Keratinocyte (primary cell): Measurements from ENCODE around the gene THEM4. TPM values are rescaled to one million over a fixed set of nuclear protein-coding genes. Genes with fewer than 3 reads are reported as not detected.
"Not testable (repeated sequence)": the region's sequence is repeated elsewhere in the genome, so short reads cannot be mapped to it uniquely, and the experiment has no call there.

Source experiments
- DNase-seq: peaks from one replicate; pipeline ENCODE4 v3.0.0-alpha.2; 2011; ENCODE audit warnings: low read depth, missing footprints, low spot score
- FAIRE-seq: peaks from 2 replicates; lab custom pipeline; 2011; peaks lifted over from hg19 to GRCh38; lab: Jason Lieb, UNC
- H2AFZ ChIP-seq: 2 replicates; pipeline ENCODE4 v1.6.0; 2012; ENCODE audit warnings: low read length, control low read depth, inconsistent platforms; ENCODE audit not compliant: control insufficient read depth
- H3K27ac ChIP-seq: 2 replicates; pipeline ENCODE4 v1.5.1; 2011; ENCODE audit warnings: low read length; ENCODE audit not compliant: control insufficient read depth, insufficient read depth
- H3K27me3 ChIP-seq: 3 replicates; pipeline ENCODE4 v1.6.0; 2011; ENCODE audit warnings: low read length; ENCODE audit not compliant: control insufficient read depth, insufficient read depth; ENCODE audit errors: extremely low read depth
- H3K36me3 ChIP-seq, 2 experiments: 2 replicates in 1 of 2; 3 replicates in 1 of 2; pipeline ENCODE4 v1.5.1; 2011; ENCODE audit warnings: low read length in 2 of 2, mild to moderate bottlenecking in 1 of 2; ENCODE audit not compliant: control insufficient read depth in 2 of 2, insufficient read depth in 2 of 2; ENCODE audit errors: extremely low read depth in 1 of 2
- H3K4me1 ChIP-seq: 3 replicates; pipeline ENCODE4 v1.5.1; 2011; ENCODE audit warnings: low read length; ENCODE audit not compliant: control insufficient read depth, insufficient read depth; ENCODE audit errors: extremely low read depth
- H3K4me2 ChIP-seq: 3 replicates; pipeline ENCODE4 v1.6.0; 2011; ENCODE audit warnings: low read depth, low read length; ENCODE audit not compliant: control insufficient read depth, insufficient read depth; ENCODE audit errors: extremely low read depth
- H3K4me3 ChIP-seq, 3 experiments: fragments of 200-600 bp in 1 of 3; sonication (generic) in 1 of 3; 2 replicates in 2 of 3; 3 replicates in 1 of 3; pipeline ENCODE4 v1.5.1; 2011 to 2016; ENCODE audit warnings: low read length in 3 of 3, mild to moderate bottlenecking in 3 of 3, control low read depth in 2 of 3, inconsistent platforms in 1 of 3, low read depth in 1 of 3, mixed read lengths in 1 of 3, mixed run types in 1 of 3, moderate library complexity in 1 of 3; ENCODE audit not compliant: control insufficient read depth in 2 of 3, insufficient read depth in 2 of 3; ENCODE audit errors: extremely low read depth in 1 of 3
- H3K79me2 ChIP-seq: 2 replicates; pipeline ENCODE4 v1.6.0; 2012; ENCODE audit warnings: low read length; ENCODE audit not compliant: control insufficient read depth, insufficient read depth
- H3K9ac ChIP-seq: 3 replicates; pipeline ENCODE4 v1.6.0; 2011; ENCODE audit warnings: low read length; ENCODE audit not compliant: control insufficient read depth, insufficient read depth; ENCODE audit errors: extremely low read depth
- H3K9me1 ChIP-seq: 3 replicates; pipeline ENCODE4 v1.6.0; 2011; ENCODE audit warnings: low read length; ENCODE audit not compliant: control insufficient read depth, insufficient read depth; ENCODE audit errors: extremely low read depth
- H3K9me3 ChIP-seq: 2 replicates; pipeline ENCODE4 v1.5.1; 2012; ENCODE audit warnings: low read depth, low read length; ENCODE audit not compliant: control insufficient read depth
- H4K20me1 ChIP-seq: 3 replicates; pipeline ENCODE4 v1.6.0; 2011; ENCODE audit warnings: low read length; ENCODE audit not compliant: control insufficient read depth, insufficient read depth; ENCODE audit errors: extremely low read depth
- EZH2 ChIP-seq: IDR thresholded peaks from one replicate; pipeline ENCODE4 v1.6.1; 2012; ENCODE audit warnings: inconsistent platforms, mild to moderate bottlenecking, low read length, moderate library complexity
- dilution Hi-C: fragments of 300-500 bp; cut with MboI; formaldehyde crosslinking; loops from one replicate; pipeline ENCODE4 v1.7.0; 2020; ENCODE audit warnings: low sequenced_read_pairs; ENCODE audit not compliant: extremely low pct_ligation_motif_present
- polyA plus RNA-seq, 5 experiments: library from polyadenylated mRNA; depleted of rRNA in 3 of 5; stranded (reverse) in 3 of 5; stranded (forward) in 1 of 5; unstranded in 1 of 5; fragments of >200 nt; gene quantifications; 1 replicate in 1 of 5; 2 replicates in 3 of 5; 3 replicates in 1 of 5; pipeline versions ENCODE4 v1.2.1 to v1.2.3, GENCODE V29; 2011 to 2012; ENCODE audit warnings: missing spikeins in 2 of 5, low read depth in 1 of 5, low replicate concordance in 1 of 5
- TF ChIP-seq, protein P1 (sequence below), 3 experiments: IDR thresholded peaks in 1 of 3; conservative IDR thresholded peaks in 1 of 3; optimal IDR thresholded peaks in 1 of 3; 2 replicates in 2 of 3; 3 replicates in 1 of 3; pipeline versions ENCODE3 to v1.5.1; 2011; ENCODE audit warnings: low read length in 3 of 3, mild to moderate bottlenecking in 3 of 3, moderate library complexity in 2 of 3, control low read depth in 1 of 3, inconsistent platforms in 1 of 3; ENCODE audit not compliant: insufficient read depth in 2 of 3; ENCODE audit errors: extremely low read depth in 1 of 3

Gene THEM4
- polyA plus RNA-seq, 1 donor (not counting 4 experiments of a cell fraction or from before 2014, with no cell fraction given): 23.3 TPM

DNA sequence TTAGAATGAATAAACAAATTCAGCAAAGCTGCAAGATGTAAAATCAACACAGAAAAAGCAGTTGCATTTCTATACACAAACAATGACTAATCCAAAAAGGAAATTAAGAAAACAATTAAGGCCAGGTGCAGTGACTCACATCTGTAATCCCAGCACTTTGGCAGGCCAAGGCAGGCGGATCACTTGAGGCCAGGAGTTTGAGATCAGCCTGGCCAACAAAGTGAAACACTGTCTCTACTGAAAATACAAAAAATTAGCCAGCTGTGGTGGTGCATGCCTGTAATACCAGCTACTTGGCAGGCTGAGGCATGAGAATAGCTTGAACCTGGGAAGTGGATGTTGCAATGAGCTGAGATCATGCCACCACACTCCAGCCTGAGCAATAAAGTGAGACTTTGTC is 22.3 kb downstream of the THEM4 start:
- H2AFZ ChIP-seq: no peak overlapping the region
- peak; percentile 39 for FAIRE-seq
- H3K9ac ChIP-seq: no peak overlapping the region
- DNase-seq: peak; percentile 69
- peaks cover 29% of the 10 kb centered on the region for H3K4me1 ChIP-seq
- no peaks in the 10 kb centered on the region for H4K20me1 ChIP-seq
- dilution Hi-C loops: no loop called here
- H3K27me3 ChIP-seq: no peaks in the 10 kb centered on the region
- H3K79me2 ChIP-seq: no peaks in the 10 kb centered on the region
- H3K9me1 ChIP-seq: no peaks in the 10 kb centered on the region
- no peak overlapping the region for H3K4me3 ChIP-seq
- H3K9me3 ChIP-seq: no peaks in the 10 kb centered on the region
- H3K27ac ChIP-seq: peak overlapping the region; percentile 94
- TF ChIP-seq, protein P1, sequence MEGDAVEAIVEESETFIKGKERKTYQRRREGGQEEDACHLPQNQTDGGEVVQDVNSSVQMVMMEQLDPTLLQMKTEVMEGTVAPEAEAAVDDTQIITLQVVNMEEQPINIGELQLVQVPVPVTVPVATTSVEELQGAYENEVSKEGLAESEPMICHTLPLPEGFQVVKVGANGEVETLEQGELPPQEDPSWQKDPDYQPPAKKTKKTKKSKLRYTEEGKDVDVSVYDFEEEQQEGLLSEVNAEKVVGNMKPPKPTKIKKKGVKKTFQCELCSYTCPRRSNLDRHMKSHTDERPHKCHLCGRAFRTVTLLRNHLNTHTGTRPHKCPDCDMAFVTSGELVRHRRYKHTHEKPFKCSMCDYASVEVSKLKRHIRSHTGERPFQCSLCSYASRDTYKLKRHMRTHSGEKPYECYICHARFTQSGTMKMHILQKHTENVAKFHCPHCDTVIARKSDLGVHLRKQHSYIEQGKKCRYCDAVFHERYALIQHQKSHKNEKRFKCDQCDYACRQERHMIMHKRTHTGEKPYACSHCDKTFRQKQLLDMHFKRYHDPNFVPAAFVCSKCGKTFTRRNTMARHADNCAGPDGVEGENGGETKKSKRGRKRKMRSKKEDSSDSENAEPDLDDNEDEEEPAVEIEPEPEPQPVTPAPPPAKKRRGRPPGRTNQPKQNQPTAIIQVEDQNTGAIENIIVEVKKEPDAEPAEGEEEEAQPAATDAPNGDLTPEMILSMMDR (optimal IDR thresholded peaks at IDR 0.05 in 1 of 3, IDR thresholded peaks at IDR 0.05 in 1 of 3, conservative IDR thresholded peaks at IDR 0.05 in 1 of 3; ENCODE audit: extremely low read depth in 1 of 3, insufficient read depth in 2 of 3, low read length in 3 of 3): no peak
- no peak for TF ChIP-seq EZH2
- H3K4me2 ChIP-seq: no peak overlapping the region
- H3K36me3 ChIP-seq: peaks cover 0 to 4% of the 10 kb centered on the region in 2 experiments

DNA sequence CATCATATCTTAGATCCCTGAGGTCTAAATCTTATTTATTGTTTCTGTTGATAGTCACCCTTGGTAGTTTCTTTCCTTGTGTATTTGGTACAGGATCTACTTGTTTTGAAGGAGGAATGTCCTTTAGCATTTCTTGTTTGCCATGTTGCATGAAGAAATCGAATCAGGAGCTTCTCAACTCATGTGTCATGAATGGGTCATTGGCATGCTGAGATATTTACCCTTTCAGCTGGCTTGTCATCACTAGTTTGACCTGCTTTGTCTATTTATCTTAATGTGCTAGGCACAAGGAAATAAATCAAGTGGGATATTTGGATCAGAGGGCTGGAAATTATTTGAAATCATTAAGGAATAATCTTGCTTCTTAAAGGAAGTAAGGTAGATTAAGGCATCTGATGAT is 23.8 kb downstream of the THEM4 start:
- no peaks in the 10 kb centered on the region for H3K9me1 ChIP-seq
- DNase-seq (no peak), FAIRE-seq (peak; percentile 81)
- no peak for TF ChIP-seq EZH2
- TF ChIP-seq, protein P1 (optimal IDR thresholded peaks at IDR 0.05 in 1 of 3, IDR thresholded peaks at IDR 0.05 in 1 of 3, conservative IDR thresholded peaks at IDR 0.05 in 1 of 3; ENCODE audit: extremely low read depth in 1 of 3, insufficient read depth in 2 of 3, low read length in 3 of 3): no peak
- H3K9ac ChIP-seq: no peak overlapping the region
- peaks cover 29% of the 10 kb centered on the region for H3K4me1 ChIP-seq
- no peaks in the 10 kb centered on the region for H4K20me1 ChIP-seq
- H3K27ac ChIP-seq: peak overlapping the region; percentile 81
- no peaks in the 10 kb centered on the region for H3K9me3 ChIP-seq
- H3K27me3 ChIP-seq: no peaks in the 10 kb centered on the region
- H2AFZ ChIP-seq: no peak overlapping the region
- no peaks in the 10 kb centered on the region for H3K79me2 ChIP-seq
- dilution Hi-C loops: no loop called here
- no peak overlapping the region for H3K4me3 ChIP-seq
- no peak overlapping the region for H3K4me2 ChIP-seq
- peaks cover 0 to under 1% of the 10 kb centered on the region in 2 experiments for H3K36me3 ChIP-seq

DNA sequence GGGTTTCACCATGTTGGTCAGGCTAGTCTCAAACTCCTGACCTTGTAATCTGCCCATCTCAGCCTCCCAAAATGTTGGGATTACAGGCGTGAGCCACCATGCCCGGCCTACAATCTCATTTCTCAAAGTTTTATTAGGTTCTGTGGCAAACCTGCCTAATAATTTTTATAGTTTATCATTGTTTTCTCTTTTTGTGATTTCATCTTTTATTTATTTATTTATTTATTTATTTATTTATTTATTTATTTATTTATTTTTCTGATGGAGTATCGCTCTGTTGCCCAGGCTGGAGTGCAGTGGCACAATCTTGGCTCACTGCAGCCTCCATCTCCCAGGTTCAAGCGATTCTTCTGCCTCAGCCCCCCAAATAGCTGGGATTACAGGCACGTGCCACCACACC is 24.4 kb downstream of the THEM4 start:
- H3K9me3 ChIP-seq, H2AFZ ChIP-seq, H3K9ac ChIP-seq, H3K4me2 ChIP-seq, H3K27me3 ChIP-seq, H4K20me1 ChIP-seq, FAIRE-seq, H3K4me3 ChIP-seq, dilution Hi-C loops, DNase-seq, H3K79me2 ChIP-seq, H3K9me1 ChIP-seq, H3K36me3 ChIP-seq: not testable (repeated sequence)
- peaks cover 29% of the 10 kb centered on the region for H3K4me1 ChIP-seq
- peak overlapping the region; percentile 81 for H3K27ac ChIP-seq

DNA sequence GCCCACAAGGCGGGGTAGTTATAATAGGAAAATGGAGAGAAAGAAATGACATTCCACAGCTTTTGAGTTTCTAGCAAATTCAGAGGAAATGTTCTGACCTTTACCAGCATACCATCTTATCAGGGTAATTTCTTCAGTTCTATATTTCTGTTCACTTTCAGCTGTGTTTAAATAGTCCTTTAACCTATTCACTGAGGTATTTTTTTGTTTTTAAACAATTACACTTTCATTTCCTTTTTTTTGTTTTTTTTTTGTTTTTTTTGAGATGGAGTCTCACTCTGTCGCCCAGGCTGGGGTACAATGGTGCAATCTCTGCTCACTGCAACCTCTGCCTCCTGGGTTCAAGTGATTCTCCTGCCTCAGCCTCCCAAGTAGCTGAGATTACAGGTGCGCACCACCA is 24.9 kb downstream of the THEM4 start:
- H3K36me3 ChIP-seq, H3K79me2 ChIP-seq, H3K9ac ChIP-seq, dilution Hi-C loops, H3K4me3 ChIP-seq, H3K9me3 ChIP-seq, H3K4me2 ChIP-seq, H3K27ac ChIP-seq, H2AFZ ChIP-seq, H4K20me1 ChIP-seq, DNase-seq, H3K27me3 ChIP-seq, FAIRE-seq, H3K9me1 ChIP-seq: not testable (repeated sequence)
- H3K4me1 ChIP-seq: peaks cover 29% of the 10 kb centered on the region
